ENCODE results near the gene KLK15.

DNA sequence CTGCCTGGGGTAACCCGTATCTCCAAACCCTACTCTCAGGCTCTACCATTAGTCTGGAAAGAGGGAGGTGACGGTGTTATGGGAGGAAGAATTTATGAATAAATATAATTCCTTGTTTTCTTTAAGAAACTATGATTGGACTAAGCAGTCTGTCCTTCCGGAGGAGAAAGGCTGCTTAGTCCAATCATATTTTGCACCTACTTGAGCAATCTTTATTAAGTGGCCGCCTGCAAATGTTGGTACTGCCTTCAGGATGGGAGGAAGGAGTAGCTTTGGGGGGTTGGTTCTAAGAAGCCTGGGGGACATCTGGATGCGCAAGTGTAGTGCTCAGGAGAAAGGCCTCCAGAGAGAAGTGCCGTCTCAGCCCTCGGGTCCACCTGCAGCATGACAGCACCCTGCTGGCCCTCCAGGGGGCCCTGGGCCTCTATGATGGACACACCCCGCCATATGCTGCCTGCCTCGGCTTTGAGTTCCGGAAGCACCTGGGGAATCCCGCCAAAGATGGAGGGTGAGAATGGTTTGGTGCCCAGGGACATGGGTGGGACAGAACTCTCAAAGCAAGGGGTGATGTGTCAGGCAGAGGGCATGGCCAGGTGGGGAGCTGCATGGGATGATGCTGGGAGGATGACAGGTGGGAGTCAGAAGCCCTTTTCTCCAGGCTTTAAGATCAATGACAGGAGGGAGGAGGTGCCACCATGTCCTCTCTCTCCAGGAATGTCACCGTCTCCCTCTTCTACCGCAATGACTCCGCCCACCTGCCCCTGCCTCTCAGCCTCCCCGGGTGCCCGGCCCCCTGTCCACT is 39.1 kb downstream of the KLK15 start:
- TF ChIP-seq GATA3 (IDR thresholded peaks at IDR 0.05; ENCODE audit: low read depth, low read length) = no peak
- no peak for TF ChIP-seq GATA2 (IDR thresholded peaks at IDR 0.05; ENCODE audit: low read depth, low read length)

Data from SH-SY5Y (cell line).